ENCODE results near the gene LILRA6. TPM values are rescaled to one million over a fixed set of nuclear protein-coding genes. Genes with fewer than 3 reads are reported as not detected.
"Not testable (repeated sequence)": the region's sequence is repeated elsewhere in the genome, so short reads cannot be mapped to it uniquely, and the experiment has no call there.

Gene LILRA6
- total RNA-seq, 1 donor from 2014 or later: under 0.01 TPM

GRCh38 chr19:54233941-54234340 lies 8.6 kb downstream of the LILRA6 start:
- H3K27me3 ChIP-seq (ENCODE audit: control insufficient read depth in 3 of 3, insufficient read depth in 3 of 3, low read length in 3 of 3): peaks cover 9 to 25% (median 12%) of the 10 kb centered on the region in 3 donors
- peaks cover 2 to 5% (median 3%) of the 10 kb centered on the region in 3 donors for H3K9me3 ChIP-seq (ENCODE audit: control insufficient read depth in 3 of 3, low read length in 3 of 3)
- no peak overlapping the region for H3K27ac ChIP-seq (ENCODE audit: low read depth, low read length)
- H3K4me3 ChIP-seq (ENCODE audit: low read length in 3 of 3): no peak overlapping the region
- H3K4me1 ChIP-seq (ENCODE audit: control insufficient read depth in 3 of 3, insufficient read depth in 3 of 3, low read length in 3 of 3): no peaks in the 10 kb centered on the region
- H3K9ac ChIP-seq (ENCODE audit: low read depth in 1 of 3, low read length in 3 of 3): no peak overlapping the region
- H3K36me3 ChIP-seq (ENCODE audit: control insufficient read depth in 3 of 3, insufficient read depth in 3 of 3, low read length in 3 of 3): no peaks in the 10 kb centered on the region

GRCh38 chr19:54231077-54231931 lies 11.3 kb downstream of the LILRA6 start:
- Histone ChIP-seq H3K9me3 (ENCODE audit: control insufficient read depth in 3 of 3, low read length in 3 of 3) (peaks cover 1 to 3% (median 2%) of the 10 kb centered on the region in 3 donors), H3K4me3 (ENCODE audit: low read length in 3 of 3) (no peak overlapping the region), H3K36me3 (ENCODE audit: control insufficient read depth in 3 of 3, insufficient read depth in 3 of 3, low read length in 3 of 3) (no peaks in the 10 kb centered on the region), H3K4me1 (ENCODE audit: control insufficient read depth in 3 of 3, insufficient read depth in 3 of 3, low read length in 3 of 3) (no peaks in the 10 kb centered on the region), H3K27me3 (ENCODE audit: control insufficient read depth in 3 of 3, insufficient read depth in 3 of 3, low read length in 3 of 3) (peaks cover 8 to 30% (median 12%) of the 10 kb centered on the region in 3 donors), H3K27ac (ENCODE audit: low read depth, low read length) (no peak overlapping the region), H3K9ac (ENCODE audit: low read depth in 1 of 3, low read length in 3 of 3) (peak overlapping the region in 1 of 3 donors; percentile 11)

- Histone ChIP-seq H3K9ac (ENCODE audit: low read depth in 1 of 3, low read length in 3 of 3) (no peak overlapping the region), H3K27ac (ENCODE audit: low read depth, low read length) (no peak overlapping the region)
Observed at GRCh38 chr19:54230031-54230430, 12.6 kb downstream of the LILRA6 start.

GRCh38 chr19:54229146-54229545 lies 13.4 kb downstream of the LILRA6 start:
- Histone ChIP-seq H3K36me3 (ENCODE audit: control insufficient read depth in 3 of 3, insufficient read depth in 3 of 3, low read length in 3 of 3) (no peaks in the 10 kb centered on the region), H3K9me3 (ENCODE audit: control insufficient read depth in 3 of 3, low read length in 3 of 3) (no peaks in the 10 kb centered on the region), H3K27me3 (ENCODE audit: control insufficient read depth in 3 of 3, insufficient read depth in 3 of 3, low read length in 3 of 3) (peaks cover 3 to 32% (median 15%) of the 10 kb centered on the region in 3 donors), H3K9ac (ENCODE audit: low read depth in 1 of 3, low read length in 3 of 3) (no peak overlapping the region), H3K4me1 (ENCODE audit: control insufficient read depth in 3 of 3, insufficient read depth in 3 of 3, low read length in 3 of 3) (no peaks in the 10 kb centered on the region), H3K27ac (ENCODE audit: low read depth, low read length) (no peak overlapping the region), H3K4me3 (ENCODE audit: low read length in 3 of 3) (no peak overlapping the region)

More at GRCh38 chr19:54230031-54230430, 12.6 kb downstream of the LILRA6 start:
- Histone ChIP-seq H3K9me3 (ENCODE audit: control insufficient read depth in 3 of 3, low read length in 3 of 3) (peaks cover 0 to 1% (median 0%) of the 10 kb centered on the region in 3 donors), H3K36me3 (ENCODE audit: control insufficient read depth in 3 of 3, insufficient read depth in 3 of 3, low read length in 3 of 3) (no peaks in the 10 kb centered on the region), H3K27me3 (ENCODE audit: control insufficient read depth in 3 of 3, insufficient read depth in 3 of 3, low read length in 3 of 3) (peaks cover 8 to 34% (median 16%) of the 10 kb centered on the region in 3 donors), H3K4me3 (ENCODE audit: low read length in 3 of 3) (no peak overlapping the region), H3K4me1 (ENCODE audit: control insufficient read depth in 3 of 3, insufficient read depth in 3 of 3, low read length in 3 of 3) (no peaks in the 10 kb centered on the region)

- not testable (repeated sequence) for H3K9me3 ChIP-seq (ENCODE audit: control insufficient read depth in 3 of 3, low read length in 3 of 3); H3K27ac ChIP-seq (ENCODE audit: low read depth, low read length); H3K4me3 ChIP-seq (ENCODE audit: low read length in 3 of 3); H3K36me3 ChIP-seq (ENCODE audit: control insufficient read depth in 3 of 3, insufficient read depth in 3 of 3, low read length in 3 of 3); H3K9ac ChIP-seq (ENCODE audit: low read depth in 1 of 3, low read length in 3 of 3); H3K4me1 ChIP-seq (ENCODE audit: control insufficient read depth in 3 of 3, insufficient read depth in 3 of 3, low read length in 3 of 3)
- peaks cover 4 to 13% (median 6%) of the 10 kb centered on the region in 3 donors for H3K27me3 ChIP-seq (ENCODE audit: control insufficient read depth in 3 of 3, insufficient read depth in 3 of 3, low read length in 3 of 3)
Observed at GRCh38 chr19:54224619-54225018, 18.0 kb downstream of the LILRA6 start.

- not testable (repeated sequence) for H3K36me3 ChIP-seq (ENCODE audit: control insufficient read depth in 3 of 3, insufficient read depth in 3 of 3, low read length in 3 of 3); H3K4me3 ChIP-seq (ENCODE audit: low read length in 3 of 3); H3K27ac ChIP-seq (ENCODE audit: low read depth, low read length); H3K4me1 ChIP-seq (ENCODE audit: control insufficient read depth in 3 of 3, insufficient read depth in 3 of 3, low read length in 3 of 3); H3K27me3 ChIP-seq (ENCODE audit: control insufficient read depth in 3 of 3, insufficient read depth in 3 of 3, low read length in 3 of 3); H3K9ac ChIP-seq (ENCODE audit: low read depth in 1 of 3, low read length in 3 of 3); H3K9me3 ChIP-seq (ENCODE audit: control insufficient read depth in 3 of 3, low read length in 3 of 3)
Observed at GRCh38 chr19:54223937-54224281, 18.7 kb downstream of the LILRA6 start.

GRCh38 chr19:54223277-54223936 lies 19.2 kb downstream of the LILRA6 start:
- H3K9ac ChIP-seq (ENCODE audit: low read depth in 1 of 3, low read length in 3 of 3); H3K36me3 ChIP-seq (ENCODE audit: control insufficient read depth in 3 of 3, insufficient read depth in 3 of 3, low read length in 3 of 3); H3K4me3 ChIP-seq (ENCODE audit: low read length in 3 of 3); H3K27me3 ChIP-seq (ENCODE audit: control insufficient read depth in 3 of 3, insufficient read depth in 3 of 3, low read length in 3 of 3); H3K27ac ChIP-seq (ENCODE audit: low read depth, low read length); H3K9me3 ChIP-seq (ENCODE audit: control insufficient read depth in 3 of 3, low read length in 3 of 3); H3K4me1 ChIP-seq (ENCODE audit: control insufficient read depth in 3 of 3, insufficient read depth in 3 of 3, low read length in 3 of 3): not testable (repeated sequence)

- not testable (repeated sequence) for H3K9me3 ChIP-seq (ENCODE audit: control insufficient read depth in 3 of 3, low read length in 3 of 3); H3K27ac ChIP-seq (ENCODE audit: low read depth, low read length); H3K9ac ChIP-seq (ENCODE audit: low read depth in 1 of 3, low read length in 3 of 3); H3K4me1 ChIP-seq (ENCODE audit: control insufficient read depth in 3 of 3, insufficient read depth in 3 of 3, low read length in 3 of 3); H3K27me3 ChIP-seq (ENCODE audit: control insufficient read depth in 3 of 3, insufficient read depth in 3 of 3, low read length in 3 of 3); H3K36me3 ChIP-seq (ENCODE audit: control insufficient read depth in 3 of 3, insufficient read depth in 3 of 3, low read length in 3 of 3)
- H3K4me3 ChIP-seq (ENCODE audit: low read length in 3 of 3): peak within 1 kb of the TSS in 1 of 3 donors; percentile 9
Observed at GRCh38 chr19:54222474-54223276, 19.9 kb downstream of the LILRA6 start, which contains the start of gene LILRB3. Gene LILRB3 (minus strand): TSS chr19:54223007. CDS start chr19:54222976, 31 bp downstream.

- H3K36me3 ChIP-seq (ENCODE audit: control insufficient read depth in 3 of 3, insufficient read depth in 3 of 3, low read length in 3 of 3); H3K4me3 ChIP-seq (ENCODE audit: low read length in 3 of 3); H3K4me1 ChIP-seq (ENCODE audit: control insufficient read depth in 3 of 3, insufficient read depth in 3 of 3, low read length in 3 of 3); H3K27me3 ChIP-seq (ENCODE audit: control insufficient read depth in 3 of 3, insufficient read depth in 3 of 3, low read length in 3 of 3); H3K9ac ChIP-seq (ENCODE audit: low read depth in 1 of 3, low read length in 3 of 3); H3K27ac ChIP-seq (ENCODE audit: low read depth, low read length); H3K9me3 ChIP-seq (ENCODE audit: control insufficient read depth in 3 of 3, low read length in 3 of 3): not testable (repeated sequence)
Observed at GRCh38 chr19:54221947-54222346, 20.6 kb downstream of the LILRA6 start.

All from skeletal muscle tissue (tissue), 4 donors.